D721Med (cell line): Measurements from ENCODE around the gene SUV39H1.

Source experiments
- DNase-seq: peaks from one replicate; pipeline ENCODE4 v3.0.0; 2011; ENCODE audit warnings: low spot score; ENCODE audit not compliant: insufficient read length
- FAIRE-seq: peaks from 2 replicates; lab custom pipeline; 2011; peaks lifted over from hg19 to GRCh38; lab: Jason Lieb, UNC
- CTCF ChIP-seq: IDR thresholded peaks from 2 replicates; pipeline ENCODE4 v1.5.1; 2012; ENCODE audit warnings: mild to moderate bottlenecking, control low read depth; ENCODE audit not compliant: insufficient read depth; ENCODE audit errors: missing control alignments

SUV39H1 gene

GRCh38 chrX:48695534-48695896, 1.0 kb upstream of the SUV39H1 start:
- no peak for TF ChIP-seq CTCF
- FAIRE-seq (no peak), DNase-seq (no peak)

- DNase-seq (no peak), FAIRE-seq (no peak)
- TF ChIP-seq CTCF, result no peak
Measured at GRCh38 chrX:48695925-48696300, 621 bp upstream of the SUV39H1 start.

- no peak for TF ChIP-seq CTCF
- FAIRE-seq (no peak), DNase-seq (no peak)
Measured at GRCh38 chrX:48696909-48697727, 584 bp downstream of the SUV39H1 start.

- DNase-seq, result no peak
- FAIRE-seq, result no peak
- no peak for TF ChIP-seq CTCF
Measured at GRCh38 chrX:48698306-48698705, 1.8 kb downstream of the SUV39H1 start.

- FAIRE-seq (no peak), DNase-seq (no peak)
- no peak for TF ChIP-seq CTCF
Measured at GRCh38 chrX:48700246-48700645, 3.7 kb downstream of the SUV39H1 start.

GRCh38 chrX:48700951-48701653, 4.6 kb downstream of the SUV39H1 start:
- no peak for TF ChIP-seq CTCF
- no peak for DNase-seq
- FAIRE-seq, result no peak

GRCh38 chrX:48702032-48702431, 5.5 kb downstream of the SUV39H1 start:
- no peak for TF ChIP-seq CTCF
- FAIRE-seq, result no peak
- no peak for DNase-seq
